CD4-positive, CD25-positive, alpha-beta regulatory T cell (primary cell): Measurements from ENCODE around the gene RNH1. TPM values are rescaled to one million over a fixed set of nuclear protein-coding genes. Genes with fewer than 3 reads are reported as not detected.

Source experiments
- ATAC-seq, 2 donors: fragments of 150-1000 bp; cut with Tn5 transposase; one replicate each; pipeline ENCODE4 v1.10.0; 2021; ENCODE audit warnings: low read depth in 2 of 2, moderate number of reproducible peaks in 2 of 2, moderate library complexity in 1 of 2
- DNase-seq, 3 donors: peaks; one replicate each; pipeline versions ENCODE4 v3.0.0 to v3.0.0-alpha.2; 2012 to 2022; ENCODE audit warnings: mixed read lengths in 1 of 3
- H3K27ac ChIP-seq: one replicate; pipeline ENCODE4 v1.7.0; 2013; ENCODE audit warnings: mild to moderate bottlenecking, low read length; ENCODE audit not compliant: insufficient read depth, poor library complexity, severe bottlenecking
- H3K27me3 ChIP-seq: one replicate; pipeline ENCODE4 v1.7.0; 2013; ENCODE audit warnings: low read length; ENCODE audit not compliant: control insufficient read depth, insufficient read depth
- H3K36me3 ChIP-seq: one replicate; pipeline ENCODE4 v1.7.0; 2013; ENCODE audit warnings: mild to moderate bottlenecking, low read length, moderate library complexity; ENCODE audit not compliant: control insufficient read depth, insufficient read depth
- H3K4me1 ChIP-seq: 2 replicates; pipeline ENCODE4 v1.7.0; 2013; ENCODE audit warnings: mild to moderate bottlenecking, low read length; ENCODE audit not compliant: insufficient read depth, control insufficient read depth, poor library complexity, severe bottlenecking
- H3K4me3 ChIP-seq: one replicate; pipeline ENCODE4 v1.7.0; 2013; ENCODE audit warnings: low read depth, mild to moderate bottlenecking, low read length, moderate library complexity
- H3K9me3 ChIP-seq, 2 experiments: 1 replicate in 1 of 2; 2 replicates in 1 of 2; pipeline ENCODE4 v1.7.0; 2013; ENCODE audit warnings: low read length in 2 of 2, mild to moderate bottlenecking in 1 of 2, moderate library complexity in 1 of 2; ENCODE audit not compliant: control insufficient read depth in 2 of 2
- H3K27ac Mint-ChIP-seq, 3 donors: one replicate each; pipeline ENCODE4 v1.8.0; 2020 to 2022; ENCODE audit warnings: mild to moderate bottlenecking in 3 of 3, mixed read lengths in 3 of 3, moderate library complexity in 2 of 3
- H3K27me3 Mint-ChIP-seq: one replicate; pipeline ENCODE4 v1.8.0; 2022; ENCODE audit warnings: mild to moderate bottlenecking, mixed read lengths
- H3K36me3 Mint-ChIP-seq: one replicate; pipeline ENCODE4 v1.8.0; 2020; ENCODE audit warnings: mixed read lengths
- H3K4me1 Mint-ChIP-seq, 4 donors: one replicate each; pipeline ENCODE4 v1.8.0; 2020 to 2022; ENCODE audit warnings: mixed read lengths in 4 of 4, mild to moderate bottlenecking in 1 of 4
- H3K4me3 Mint-ChIP-seq, 4 donors: one replicate each; pipeline ENCODE4 v1.8.0; 2020 to 2022; ENCODE audit warnings: mild to moderate bottlenecking in 4 of 4, mixed read lengths in 4 of 4, moderate library complexity in 3 of 4
- H3K9me3 Mint-ChIP-seq, 7 donors: one replicate each; pipeline ENCODE4 v1.8.0; 2020 to 2022; ENCODE audit warnings: mixed read lengths in 7 of 7, mild to moderate bottlenecking in 3 of 7, moderate library complexity in 2 of 7
- polyA plus RNA-seq, 4 donors: library from polyadenylated mRNA; unstranded; fragments of 300-500 nt; fragmentation: Illumina TruSeq; gene quantifications; one replicate each; pipeline ENCODE4 v1.2.3, GENCODE V29; 2021
- total RNA-seq: library from RNA; stranded (reverse); gene quantifications from one replicate; pipeline ENCODE4 v1.2.3, GENCODE V29; 2022

RNH1 gene
- total and polyA plus RNA-seq, 5 donors from 2014 or later, result 112 to 155 (median 133) TPM

GRCh38 chr11:479311-479710 lies 27.7 kb downstream of the RNH1 start:
- no peaks in the 10 kb centered on the region for H3K27me3 Mint-ChIP-seq
- Histone ChIP-seq H3K4me1 (no peaks in the 10 kb centered on the region), H3K9me3 (no peaks in the 10 kb centered on the region), H3K4me3 (no peak overlapping the region), H3K27me3 (no peaks in the 10 kb centered on the region), H3K36me3 (no peaks in the 10 kb centered on the region), H3K27ac (no peak overlapping the region)
- no peaks in the 10 kb centered on the region for H3K9me3 Mint-ChIP-seq
- no peak overlapping the region for H3K27ac Mint-ChIP-seq
- ATAC-seq (no peak), DNase-seq (no peak)
- H3K4me1 Mint-ChIP-seq, result no peaks in the 10 kb centered on the region
- H3K4me3 Mint-ChIP-seq, result no peak overlapping the region
- peaks cover 13% of the 10 kb centered on the region for H3K36me3 Mint-ChIP-seq

DNA sequence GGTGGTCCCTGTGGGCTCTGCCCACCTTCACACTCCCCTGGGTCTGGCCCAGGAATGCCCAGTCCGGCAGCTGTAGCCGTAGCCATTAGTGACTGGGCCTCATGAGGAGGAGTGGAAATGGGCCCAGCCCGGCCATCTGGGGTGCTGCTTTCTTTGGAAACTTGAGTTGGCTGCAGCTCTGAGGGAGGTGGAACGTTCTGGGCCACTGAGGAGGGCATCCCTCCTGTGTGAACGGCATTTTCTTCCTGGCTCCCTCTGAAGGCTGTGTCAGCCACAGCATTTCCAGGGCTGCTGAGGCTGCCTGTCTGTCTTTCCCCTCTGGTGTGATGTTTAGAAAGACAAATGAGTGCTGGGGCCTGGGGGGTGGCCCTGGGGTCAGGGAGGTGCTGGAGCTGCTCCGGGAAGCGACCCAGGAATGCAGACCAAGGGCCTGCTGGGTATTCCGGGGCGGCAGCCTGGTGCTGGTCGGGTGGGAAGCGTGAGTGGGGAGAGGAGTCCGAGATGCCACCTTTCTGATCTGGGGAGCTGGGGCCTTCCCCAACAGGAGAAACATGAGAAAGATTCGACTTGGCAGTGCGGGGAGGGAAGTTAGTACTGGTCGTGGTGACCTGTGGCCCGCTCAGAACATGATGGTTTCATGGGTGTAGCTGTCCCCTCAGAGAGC lies 29.9 kb downstream of the RNH1 start:
- no peak overlapping the region for H3K4me3 ChIP-seq
- DNase-seq (no peak), ATAC-seq (no peak)
- Mint-ChIP-seq H3K27ac (no peak overlapping the region), H3K27me3 (no peaks in the 10 kb centered on the region), H3K4me3 (no peak overlapping the region), H3K4me1 (no peaks in the 10 kb centered on the region), H3K9me3 (no peaks in the 10 kb centered on the region), H3K36me3 (peaks cover 7% of the 10 kb centered on the region)
- no peaks in the 10 kb centered on the region for H3K9me3 ChIP-seq
- no peak overlapping the region for H3K27ac ChIP-seq
- H3K4me1 ChIP-seq, result no peaks in the 10 kb centered on the region
- H3K36me3 ChIP-seq, result no peaks in the 10 kb centered on the region
- no peaks in the 10 kb centered on the region for H3K27me3 ChIP-seq

- ATAC-seq, result no peak
- Mint-ChIP-seq H3K4me1 (no peaks in the 10 kb centered on the region), H3K27ac (no peak overlapping the region), H3K4me3 (no peak overlapping the region), H3K27me3 (no peaks in the 10 kb centered on the region), H3K9me3 (no peaks in the 10 kb centered on the region), H3K36me3 (peaks cover 5% of the 10 kb centered on the region)
- DNase-seq, result no peak
- no peaks in the 10 kb centered on the region for H3K9me3 ChIP-seq
- no peaks in the 10 kb centered on the region for H3K27me3 ChIP-seq
- no peaks in the 10 kb centered on the region for H3K36me3 ChIP-seq
- no peak overlapping the region for H3K4me3 ChIP-seq
- no peak overlapping the region for H3K27ac ChIP-seq
- H3K4me1 ChIP-seq, result no peaks in the 10 kb centered on the region
Observed at GRCh38 chr11:476416-476815, 30.6 kb downstream of the RNH1 start.

DNA sequence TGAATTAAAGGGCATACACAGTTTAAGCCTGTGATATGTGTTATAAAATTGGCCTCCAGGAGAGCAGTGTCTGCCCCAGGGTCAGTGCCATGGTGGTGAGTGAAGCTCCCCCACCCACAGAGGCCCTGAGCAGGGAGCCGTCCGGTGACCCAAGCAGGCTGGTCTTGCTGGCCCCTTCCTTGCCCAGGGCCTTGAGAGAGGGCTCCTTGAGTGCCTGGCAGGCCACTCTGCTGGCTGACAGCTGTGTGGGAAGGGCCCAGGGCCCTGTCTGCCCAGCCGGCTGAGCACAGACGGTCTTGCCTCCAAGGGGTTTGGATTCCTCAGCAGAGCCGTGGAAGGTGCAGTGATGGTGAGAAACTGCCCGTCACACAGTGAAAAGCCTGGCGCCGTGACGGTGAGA lies 31.1 kb downstream of the RNH1 start:
- H3K27me3 Mint-ChIP-seq, result no peaks in the 10 kb centered on the region
- no peak overlapping the region for H3K4me3 ChIP-seq
- H3K27ac Mint-ChIP-seq, result no peak overlapping the region
- H3K27me3 ChIP-seq, result no peaks in the 10 kb centered on the region
- ATAC-seq (no peak), DNase-seq (no peak)
- H3K36me3 Mint-ChIP-seq, result peaks cover under 1% of the 10 kb centered on the region
- no peak overlapping the region for H3K27ac ChIP-seq
- H3K9me3 ChIP-seq, result no peaks in the 10 kb centered on the region
- no peaks in the 10 kb centered on the region for H3K4me1 Mint-ChIP-seq
- H3K4me1 ChIP-seq, result no peaks in the 10 kb centered on the region
- no peaks in the 10 kb centered on the region for H3K36me3 ChIP-seq
- H3K4me3 Mint-ChIP-seq, result no peak overlapping the region
- H3K9me3 Mint-ChIP-seq, result no peaks in the 10 kb centered on the region

GRCh38 chr11:474914-475506 lies 32.0 kb downstream of the RNH1 start:
- no peak overlapping the region for H3K27ac ChIP-seq
- no peaks in the 10 kb centered on the region for H3K4me1 Mint-ChIP-seq
- H3K27ac Mint-ChIP-seq, result no peak overlapping the region
- no peaks in the 10 kb centered on the region for H3K9me3 ChIP-seq
- H3K27me3 Mint-ChIP-seq, result no peaks in the 10 kb centered on the region
- no peaks in the 10 kb centered on the region for H3K4me1 ChIP-seq
- peaks cover 0 to 2% (median 0%) of the 10 kb centered on the region in 7 donors for H3K9me3 Mint-ChIP-seq
- no peak overlapping the region for H3K4me3 Mint-ChIP-seq
- no peaks in the 10 kb centered on the region for H3K27me3 ChIP-seq
- no peaks in the 10 kb centered on the region for H3K36me3 Mint-ChIP-seq
- ATAC-seq, result no peak
- no peak overlapping the region for H3K4me3 ChIP-seq
- H3K36me3 ChIP-seq, result no peaks in the 10 kb centered on the region
- DNase-seq, result no peak

- ATAC-seq (no peak), DNase-seq (no peak)
- Histone ChIP-seq H3K27ac (no peak overlapping the region), H3K4me3 (no peak overlapping the region), H3K9me3 (no peaks in the 10 kb centered on the region), H3K27me3 (no peaks in the 10 kb centered on the region), H3K36me3 (no peaks in the 10 kb centered on the region), H3K4me1 (no peaks in the 10 kb centered on the region)
- H3K27ac Mint-ChIP-seq, result no peak overlapping the region
- H3K4me3 Mint-ChIP-seq, result no peak overlapping the region
- H3K9me3 Mint-ChIP-seq, result peaks cover 0 to 2% (median 0%) of the 10 kb centered on the region in 7 donors
- peaks cover 0 to 4% (median 0%) of the 10 kb centered on the region in 4 donors for H3K4me1 Mint-ChIP-seq
- H3K27me3 Mint-ChIP-seq, result no peaks in the 10 kb centered on the region
- no peaks in the 10 kb centered on the region for H3K36me3 Mint-ChIP-seq
Observed at GRCh38 chr11:473962-474785, 32.9 kb downstream of the RNH1 start.

DNA sequence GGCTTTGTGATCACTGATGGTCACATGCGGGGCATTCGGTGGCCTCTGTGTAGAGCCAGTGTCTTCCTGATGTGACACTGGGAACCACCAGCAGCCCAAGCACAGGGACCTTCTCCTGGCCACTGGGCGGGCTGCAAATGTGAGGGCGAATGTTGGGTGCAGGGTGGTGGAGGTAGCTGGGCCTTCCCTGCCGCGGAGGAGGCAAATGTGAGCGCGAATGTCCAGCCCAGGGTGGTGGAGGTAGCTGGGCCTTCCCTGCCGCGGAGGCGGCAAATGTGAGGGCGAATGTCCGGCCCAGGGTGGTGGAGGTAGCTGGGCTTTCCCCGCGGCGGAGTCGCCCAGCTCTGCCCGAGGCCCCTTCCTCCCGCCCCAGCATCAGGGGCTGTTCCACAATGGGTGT lies 33.6 kb downstream of the RNH1 start:
- no peak overlapping the region for H3K4me3 Mint-ChIP-seq
- peaks cover 0 to 2% (median 0%) of the 10 kb centered on the region in 7 donors for H3K9me3 Mint-ChIP-seq
- H3K27ac Mint-ChIP-seq, result no peak overlapping the region
- peaks cover 0 to 4% (median 0%) of the 10 kb centered on the region in 4 donors for H3K4me1 Mint-ChIP-seq
- Histone ChIP-seq H3K4me3 (no peak overlapping the region), H3K9me3 (no peaks in the 10 kb centered on the region), H3K36me3 (no peaks in the 10 kb centered on the region), H3K27me3 (no peaks in the 10 kb centered on the region), H3K4me1 (no peaks in the 10 kb centered on the region), H3K27ac (no peak overlapping the region)
- DNase-seq (no peak), ATAC-seq (no peak)
- H3K27me3 Mint-ChIP-seq, result no peaks in the 10 kb centered on the region
- no peaks in the 10 kb centered on the region for H3K36me3 Mint-ChIP-seq
